Mucosa of stomach (tissue), 1 donor: ENCODE measurements around the gene AFAP1L1.
A peak's percentile ranks its signal among the peaks of the same experiment; 100 is the strongest.
"Not testable (repeated sequence)": the region's sequence is repeated elsewhere in the genome, so short reads cannot be mapped to it uniquely, and the experiment has no call there.

ENCODE experiments used
- H3K27me3 ChIP-seq: one replicate; pipeline ENCODE4 v1.7.0; 2013; ENCODE audit warnings: mild to moderate bottlenecking, low read length; ENCODE audit not compliant: control insufficient read depth, insufficient read depth
- H3K36me3 ChIP-seq: one replicate; pipeline ENCODE4 v1.7.0; 2013; ENCODE audit warnings: low read length; ENCODE audit not compliant: control insufficient read depth, insufficient read depth
- H3K4me1 ChIP-seq: one replicate; pipeline ENCODE4 v1.7.0; 2013; ENCODE audit warnings: mild to moderate bottlenecking, low read length; ENCODE audit not compliant: control insufficient read depth, insufficient read depth
- H3K4me3 ChIP-seq: one replicate; pipeline ENCODE4 v1.7.0; 2013; ENCODE audit warnings: low read length
- H3K9ac ChIP-seq: one replicate; pipeline ENCODE4 v1.7.0; 2013; ENCODE audit warnings: mild to moderate bottlenecking, low read length, moderate library complexity
- H3K9me3 ChIP-seq: one replicate; pipeline ENCODE4 v1.7.0; 2013; ENCODE audit warnings: mild to moderate bottlenecking, low read length, moderate library complexity; ENCODE audit not compliant: control insufficient read depth
- donor health status: Pancreatic carcinoma.

The AFAP1L1 gene

DNA sequence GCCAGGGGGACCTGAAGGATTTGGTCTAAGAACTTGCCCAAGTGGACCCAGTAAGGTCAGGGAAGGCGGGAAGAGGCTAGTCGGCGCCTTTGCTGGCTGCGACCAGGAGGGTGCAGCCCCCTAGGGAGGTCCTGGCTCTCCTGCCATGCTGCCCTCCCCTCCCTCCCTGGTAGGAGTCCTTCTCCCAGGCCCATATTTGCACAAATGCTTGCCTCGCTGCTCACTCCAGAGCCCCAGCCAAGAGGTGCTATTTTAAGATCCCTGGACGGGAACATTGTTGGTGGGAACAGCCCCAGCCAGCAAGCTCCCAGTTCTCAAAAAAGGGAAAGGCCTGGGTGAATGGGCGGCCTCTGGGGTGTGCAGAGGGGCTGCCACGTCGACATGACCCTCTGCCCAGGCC lies 111.7 kb downstream of the AFAP1L1 start:
- Histone ChIP-seq H3K4me1 (peaks cover 11% of the 10 kb centered on the region), H3K9ac (peak overlapping the region; percentile 17), H3K9me3 (no peaks in the 10 kb centered on the region), H3K27me3 (no peaks in the 10 kb centered on the region), H3K36me3 (no peaks in the 10 kb centered on the region), H3K4me3 (no peak overlapping the region)

DNA sequence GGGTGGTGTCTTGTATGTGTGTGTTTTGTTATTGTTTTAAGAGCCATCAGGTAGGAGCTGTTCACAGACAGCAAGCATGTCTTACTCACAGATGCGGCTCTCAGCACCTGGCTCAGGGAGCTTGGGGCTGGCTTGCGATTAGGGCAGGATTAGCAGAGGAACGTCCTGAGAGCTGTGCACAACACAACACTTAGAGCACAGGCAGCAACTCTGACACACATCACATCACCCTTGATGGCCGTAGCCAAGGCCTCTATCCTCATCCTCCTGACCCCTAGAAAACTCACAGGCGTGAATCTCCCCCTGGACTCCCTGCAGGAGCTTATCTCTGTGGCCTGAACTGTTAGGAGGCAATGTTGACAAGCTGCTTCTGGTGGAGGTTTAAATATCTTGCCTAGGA lies 114.5 kb downstream of the AFAP1L1 start:
- H3K36me3 ChIP-seq, result no peaks in the 10 kb centered on the region
- H3K4me3 ChIP-seq, result no peak overlapping the region
- peaks cover 11% of the 10 kb centered on the region for H3K4me1 ChIP-seq
- H3K9ac ChIP-seq, result no peak overlapping the region
- no peaks in the 10 kb centered on the region for H3K27me3 ChIP-seq
- H3K9me3 ChIP-seq, result no peaks in the 10 kb centered on the region

DNA sequence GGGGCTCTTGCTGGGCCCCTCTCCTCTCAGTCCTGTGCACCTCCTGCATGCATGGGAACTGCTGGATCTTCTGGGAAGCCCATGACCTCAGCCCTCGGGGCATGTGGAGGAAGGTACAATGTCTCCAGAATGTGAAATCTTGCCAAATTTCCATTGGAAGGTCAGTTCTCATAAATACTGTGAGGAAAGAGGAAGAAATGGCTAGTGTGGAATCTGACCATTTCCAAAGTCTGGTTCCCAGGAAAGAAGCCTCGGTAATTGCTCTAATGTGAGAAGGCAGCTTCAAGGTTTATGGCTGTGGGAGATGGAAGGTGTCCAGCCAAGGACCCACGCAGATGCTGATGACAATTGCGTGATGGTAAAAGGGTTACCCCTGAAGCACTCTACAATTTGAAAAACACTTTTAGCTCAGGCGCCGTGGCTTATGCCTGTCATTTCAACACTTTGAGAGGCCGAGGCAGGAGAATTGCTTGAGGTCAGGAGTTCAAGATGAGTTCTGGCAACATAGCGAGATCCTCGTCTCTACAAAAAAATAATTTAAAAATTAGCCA lies 115.5 kb downstream of the AFAP1L1 start:
- no peak overlapping the region for H3K9ac ChIP-seq
- H3K4me1 ChIP-seq, result peaks cover 4% of the 10 kb centered on the region
- H3K4me3 ChIP-seq, result no peak overlapping the region

GRCh38 chr5:149387982-149388381 lies 116.3 kb downstream of the AFAP1L1 start:
- Histone ChIP-seq H3K36me3 (no peaks in the 10 kb centered on the region), H3K9ac (no peak overlapping the region), H3K27me3 (no peaks in the 10 kb centered on the region), H3K4me3 (no peak overlapping the region), H3K9me3 (no peaks in the 10 kb centered on the region), H3K4me1 (no peaks in the 10 kb centered on the region)

More for the DNA sequence above, 115.5 kb downstream of the AFAP1L1 start:
- no peaks in the 10 kb centered on the region for H3K27me3 ChIP-seq
- H3K9me3 ChIP-seq, result no peaks in the 10 kb centered on the region
- no peaks in the 10 kb centered on the region for H3K36me3 ChIP-seq

DNA sequence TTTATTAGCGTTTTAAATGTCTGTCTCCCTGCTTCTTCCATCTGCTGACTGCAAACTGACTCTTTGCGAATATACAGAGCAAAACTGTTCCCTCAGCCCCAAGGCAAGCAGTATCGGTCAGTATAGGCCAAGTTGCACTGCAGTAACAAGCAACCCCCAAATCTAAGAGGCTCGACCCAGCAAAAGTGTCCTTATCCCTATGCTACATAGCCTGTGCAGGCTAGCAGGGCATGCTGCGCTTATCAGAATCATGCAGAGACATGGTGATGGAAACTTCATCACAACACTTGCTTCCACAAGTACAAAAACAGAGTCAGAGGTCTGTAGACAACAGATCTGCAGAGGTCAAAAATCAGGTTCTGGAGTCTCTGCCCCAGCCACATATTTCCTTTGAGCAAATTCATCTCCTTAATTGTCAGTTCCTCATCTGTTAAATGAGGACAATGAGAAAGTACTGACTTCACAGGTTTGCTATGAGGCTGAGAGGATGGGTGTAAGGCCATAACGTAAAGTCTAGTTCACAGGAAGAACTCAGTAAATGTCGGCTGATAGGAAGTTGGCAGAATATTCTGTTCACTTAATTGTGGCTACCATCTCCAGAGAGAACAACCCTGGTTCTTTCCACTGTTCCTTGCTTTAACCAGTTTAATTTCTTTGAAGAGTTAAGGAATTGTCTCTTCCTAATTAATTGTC lies 117.0 kb downstream of the AFAP1L1 start:
- Histone ChIP-seq H3K9ac (no peak overlapping the region), H3K27me3 (no peaks in the 10 kb centered on the region), H3K4me3 (no peak overlapping the region), H3K36me3 (no peaks in the 10 kb centered on the region), H3K4me1 (no peaks in the 10 kb centered on the region), H3K9me3 (no peaks in the 10 kb centered on the region)

- Histone ChIP-seq H3K36me3 (no peaks in the 10 kb centered on the region), H3K4me3 (no peak overlapping the region), H3K9me3 (no peaks in the 10 kb centered on the region), H3K4me1 (no peaks in the 10 kb centered on the region), H3K27me3 (no peaks in the 10 kb centered on the region), H3K9ac (no peak overlapping the region)
Measured at GRCh38 chr5:149389552-149390495, 118.2 kb downstream of the AFAP1L1 start.

DNA sequence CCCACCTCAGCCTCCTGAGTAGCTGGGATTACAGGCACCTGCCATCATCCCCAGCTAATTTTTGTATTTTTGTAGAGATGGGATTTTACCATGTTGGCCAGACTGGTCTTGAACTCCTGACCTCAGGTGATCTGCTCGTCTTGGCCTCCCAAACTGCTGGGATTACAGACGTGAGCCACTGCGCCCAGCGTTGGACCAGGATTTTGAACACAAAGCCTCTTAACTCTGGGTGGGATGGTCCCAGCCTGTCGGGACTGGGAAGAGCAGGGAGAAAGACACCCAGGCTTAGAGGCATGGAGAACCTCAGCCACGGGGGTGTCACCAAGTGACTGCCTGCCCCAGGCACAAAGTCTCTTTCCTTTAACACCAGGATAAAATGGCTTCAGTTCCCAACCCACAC lies 119.4 kb downstream of the AFAP1L1 start:
- not testable (repeated sequence) for H3K4me1 ChIP-seq, H3K36me3 ChIP-seq, H3K9ac ChIP-seq, H3K4me3 ChIP-seq, H3K27me3 ChIP-seq, H3K9me3 ChIP-seq
